HEK293 (cell line): Measurements from ENCODE around the gene WDR12.
"Not testable (repeated sequence)": the region's sequence is repeated elsewhere in the genome, so short reads cannot be mapped to it uniquely, and the experiment has no call there.

ENCODE experiments used
- CTCF ChIA-PET: fragments of 350-600 bp; formaldehyde crosslinking; extraction: SDS; loops from one replicate; lab custom pipeline; 2021; ENCODE audit warnings: antibody characterized with exemption; lab: Yijun Ruan, JAX
- POLR2A ChIA-PET: fragments of 300-600 bp; formaldehyde crosslinking; extraction: SDS; loops from one replicate; lab custom pipeline; 2020; ENCODE audit warnings: antibody characterized with exemption, inconsistent platforms; lab: Yijun Ruan, JAX
- H3K27ac ChIP-seq: fragments of 200-500 bp; sonication (Bioruptor generic); 2 replicates; pipeline ENCODE4 v1.5.1; 2014; ENCODE audit warnings: low read depth, low read length, control low read depth, inconsistent platforms; ENCODE audit errors: extremely low read depth
- H3K36me3 ChIP-seq, 2 experiments: fragments of 200-500 bp in 1 of 2; sonication (Bioruptor generic) in 1 of 2; 1 replicate in 1 of 2; 2 replicates in 1 of 2; pipeline ENCODE4 v1.5.1; 2014 to 2017; ENCODE audit warnings: inconsistent platforms in 2 of 2, low read length in 2 of 2; ENCODE audit not compliant: control insufficient read depth in 2 of 2, insufficient read depth in 1 of 2
- H3K4me1 ChIP-seq: fragments of 200-500 bp; sonication (Bioruptor generic); 2 replicates; pipeline ENCODE4 v1.5.1; 2014; ENCODE audit warnings: mild to moderate bottlenecking, low read length, inconsistent platforms; ENCODE audit not compliant: control insufficient read depth, insufficient read depth
- H3K4me3 ChIP-seq: 2 replicates; pipeline ENCODE4 v1.5.1; 2011; ENCODE audit warnings: low read depth, mild to moderate bottlenecking, control low read depth, low read length, moderate library complexity
- H3K9me3 ChIP-seq: fragments of 200-500 bp; sonication (Bioruptor generic); 2 replicates; pipeline ENCODE4 v1.5.1; 2014; ENCODE audit warnings: low read depth, low read length, inconsistent platforms; ENCODE audit not compliant: control insufficient read depth, insufficient read depth
- SCRT1 ChIP-seq: fragments of 450-650 bp; formaldehyde crosslinking; IDR thresholded peaks from 2 replicates; pipeline ENCODE4 v1.5.1; 2016; ENCODE audit warnings: missing biosample characterization, missing genetic modification characterization, borderline replicate concordance
- TRIM28 ChIP-seq: IDR thresholded peaks from 2 replicates; pipeline ENCODE4 v1.6.1; 2011; ENCODE audit warnings: low read length, control low read depth, borderline replicate concordance
- YY1 ChIP-seq: fragments of 450-650 bp; formaldehyde crosslinking; IDR thresholded peaks from 2 replicates; pipeline ENCODE4 v1.5.1; 2018; ENCODE audit warnings: missing biosample characterization, missing genetic modification characterization
- ZBTB17 ChIP-seq: fragments of 450-650 bp; formaldehyde crosslinking; IDR thresholded peaks from 2 replicates; pipeline ENCODE4 v1.5.1; 2016; ENCODE audit warnings: missing biosample characterization, missing genetic modification characterization
- ZBTB8A ChIP-seq: fragments of 450-650 bp; formaldehyde crosslinking; IDR thresholded peaks from 2 replicates; pipeline ENCODE4 v1.5.1; 2016; ENCODE audit warnings: missing biosample characterization, missing genetic modification characterization
- ZNF133 ChIP-seq: fragments of 450-650 bp; formaldehyde crosslinking; IDR thresholded peaks from 2 replicates; pipeline ENCODE4 v1.5.1; 2016; ENCODE audit warnings: missing biosample characterization, missing genetic modification characterization
- ZNF146 ChIP-seq: fragments of 450-650 bp; formaldehyde crosslinking; IDR thresholded peaks from 2 replicates; pipeline ENCODE4 v1.5.1; 2016; ENCODE audit warnings: missing biosample characterization, missing genetic modification characterization
- ZNF16 ChIP-seq: fragments of 450-650 bp; formaldehyde crosslinking; IDR thresholded peaks from 2 replicates; pipeline ENCODE4 v1.5.1; 2016; ENCODE audit warnings: low read depth, missing biosample characterization, missing genetic modification characterization
- ZNF211 ChIP-seq: fragments of 450-650 bp; formaldehyde crosslinking; IDR thresholded peaks from 2 replicates; pipeline ENCODE4 v1.5.1; 2016; ENCODE audit warnings: low read depth, missing biosample characterization, missing genetic modification characterization
- ZNF354C ChIP-seq: fragments of 450-650 bp; formaldehyde crosslinking; IDR thresholded peaks from 2 replicates; pipeline ENCODE4 v1.5.1; 2016; ENCODE audit warnings: missing biosample characterization, missing genetic modification characterization, low read depth, borderline replicate concordance
- ZNF510 ChIP-seq: fragments of 450-650 bp; formaldehyde crosslinking; IDR thresholded peaks from 2 replicates; pipeline ENCODE4 v1.5.1; 2018; ENCODE audit warnings: mild to moderate bottlenecking, missing genetic modification characterization, missing biosample characterization; ENCODE audit not compliant: insufficient replicate concordance
- ZNF514 ChIP-seq: fragments of 450-650 bp; formaldehyde crosslinking; IDR thresholded peaks from 2 replicates; pipeline ENCODE4 v1.5.1; 2016; ENCODE audit warnings: missing biosample characterization, missing genetic modification characterization
- ZNF521 ChIP-seq: fragments of 450-650 bp; formaldehyde crosslinking; IDR thresholded peaks from 2 replicates; pipeline ENCODE4 v1.5.1; 2017; ENCODE audit warnings: missing biosample characterization, mild to moderate bottlenecking, missing genetic modification characterization
- ZNF596 ChIP-seq: fragments of 450-650 bp; IDR thresholded peaks from 2 replicates; pipeline ENCODE4 v1.5.0; 2018; ENCODE audit warnings: missing biosample characterization, mild to moderate bottlenecking, missing genetic modification characterization, moderate library complexity
- ZNF677 ChIP-seq: fragments of 450-650 bp; IDR thresholded peaks from 2 replicates; pipeline ENCODE4 v1.5.0; 2018; ENCODE audit warnings: missing biosample characterization, mild to moderate bottlenecking, missing genetic modification characterization, moderate library complexity
- ZNF747 ChIP-seq: fragments of 450-650 bp; formaldehyde crosslinking; IDR thresholded peaks from 2 replicates; pipeline ENCODE4 v1.5.1; 2016; ENCODE audit warnings: missing biosample characterization, missing genetic modification characterization
- ZNF837 ChIP-seq: fragments of 450-650 bp; formaldehyde crosslinking; IDR thresholded peaks from 2 replicates; pipeline ENCODE4 v1.5.1; 2016; ENCODE audit warnings: missing biosample characterization, missing genetic modification characterization
- TF ChIP-seq, protein P1 (sequence below): fragments of 450-650 bp; formaldehyde crosslinking; IDR thresholded peaks from 2 replicates; pipeline ENCODE4 v1.5.0; 2017; ENCODE audit warnings: missing biosample characterization, missing genetic modification characterization, borderline replicate concordance
- TF ChIP-seq, protein P2 (sequence below): fragments of 450-650 bp; formaldehyde crosslinking; IDR thresholded peaks from 2 replicates; pipeline ENCODE4 v1.5.1; 2016; ENCODE audit warnings: missing biosample characterization, missing genetic modification characterization
- TF ChIP-seq, protein P3 (sequence below): fragments of 450-650 bp; formaldehyde crosslinking; IDR thresholded peaks from 2 replicates; pipeline ENCODE4 v1.5.1; 2016; ENCODE audit warnings: missing biosample characterization, missing genetic modification characterization, low read depth
- TF ChIP-seq, protein P4 (sequence below): fragments of 450-650 bp; formaldehyde crosslinking; IDR thresholded peaks from 2 replicates; pipeline ENCODE4 v1.5.1; 2016; ENCODE audit warnings: missing biosample characterization, missing genetic modification characterization

WDR12 gene

DNA sequence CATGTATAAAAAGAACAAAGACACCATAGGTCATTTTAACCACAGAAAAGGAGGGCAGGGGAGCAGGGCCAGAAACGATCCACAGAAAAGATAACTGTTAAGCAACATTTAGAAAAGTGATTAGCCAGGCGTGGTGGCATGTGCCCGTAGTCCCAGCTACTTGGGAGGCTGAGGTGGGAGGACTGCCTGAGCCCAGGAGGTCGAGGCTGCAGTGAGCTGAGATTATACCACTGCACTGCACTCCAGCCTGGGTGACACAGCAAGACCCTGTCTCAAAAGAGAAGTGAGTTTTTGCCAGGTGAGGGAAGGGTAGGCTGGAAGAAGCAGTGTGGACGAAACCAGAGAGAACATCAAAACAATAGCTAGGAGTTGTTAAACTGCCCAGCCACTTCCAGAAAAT lies 3.3 kb downstream of the WDR12 start:
- H3K4me3 ChIP-seq = no peak overlapping the region
- H3K27ac ChIP-seq = no peak overlapping the region
- TF ChIP-seq ZNF133 (tag by site-specific recombination) = no peak
- no peak for TF ChIP-seq ZNF677 (tag by site-specific recombination)
- TF ChIP-seq ZNF837 (tag by site-specific recombination) = no peak
- no peak for TF ChIP-seq ZNF354C (tag by site-specific recombination)
- TF ChIP-seq, protein P1, sequence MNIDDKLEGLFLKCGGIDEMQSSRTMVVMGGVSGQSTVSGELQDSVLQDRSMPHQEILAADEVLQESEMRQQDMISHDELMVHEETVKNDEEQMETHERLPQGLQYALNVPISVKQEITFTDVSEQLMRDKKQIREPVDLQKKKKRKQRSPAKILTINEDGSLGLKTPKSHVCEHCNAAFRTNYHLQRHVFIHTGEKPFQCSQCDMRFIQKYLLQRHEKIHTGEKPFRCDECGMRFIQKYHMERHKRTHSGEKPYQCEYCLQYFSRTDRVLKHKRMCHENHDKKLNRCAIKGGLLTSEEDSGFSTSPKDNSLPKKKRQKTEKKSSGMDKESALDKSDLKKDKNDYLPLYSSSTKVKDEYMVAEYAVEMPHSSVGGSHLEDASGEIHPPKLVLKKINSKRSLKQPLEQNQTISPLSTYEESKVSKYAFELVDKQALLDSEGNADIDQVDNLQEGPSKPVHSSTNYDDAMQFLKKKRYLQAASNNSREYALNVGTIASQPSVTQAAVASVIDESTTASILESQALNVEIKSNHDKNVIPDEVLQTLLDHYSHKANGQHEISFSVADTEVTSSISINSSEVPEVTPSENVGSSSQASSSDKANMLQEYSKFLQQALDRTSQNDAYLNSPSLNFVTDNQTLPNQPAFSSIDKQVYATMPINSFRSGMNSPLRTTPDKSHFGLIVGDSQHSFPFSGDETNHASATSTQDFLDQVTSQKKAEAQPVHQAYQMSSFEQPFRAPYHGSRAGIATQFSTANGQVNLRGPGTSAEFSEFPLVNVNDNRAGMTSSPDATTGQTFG = no peak
- POLR2A ChIA-PET = no interaction called here
- H3K4me1 ChIP-seq = peaks cover 2% of the 10 kb centered on the region; the same call in 1 of the 2 replicates
- CTCF ChIA-PET = no interaction called here
- peaks cover 20 to 26% of the 10 kb centered on the region in 2 experiments for H3K36me3 ChIP-seq
- no peaks in the 10 kb centered on the region for H3K9me3 ChIP-seq

DNA sequence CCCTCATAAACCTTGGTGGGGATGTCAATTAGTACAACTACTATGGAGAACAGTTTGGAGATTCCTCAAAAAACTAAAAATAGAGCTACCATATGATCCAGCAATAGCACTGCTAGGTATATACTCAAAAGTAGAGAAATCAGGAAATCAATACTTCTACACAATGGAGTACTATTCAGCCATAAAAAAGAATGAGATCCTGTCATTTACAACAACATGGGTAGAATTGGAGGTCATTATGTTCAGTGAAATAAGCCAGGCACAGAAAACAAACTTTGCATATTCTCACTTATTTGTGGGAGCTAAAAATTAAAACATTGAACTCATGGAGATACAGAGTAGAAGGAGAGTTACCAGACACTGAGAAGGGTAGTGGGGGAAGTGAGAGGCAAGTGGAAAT lies 6.0 kb downstream of the WDR12 start:
- H3K27ac ChIP-seq, H3K4me3 ChIP-seq, CTCF ChIA-PET, POLR2A ChIA-PET, H3K9me3 ChIP-seq, H3K4me1 ChIP-seq: not testable (repeated sequence)
- TF ChIP-seq ZNF133 (tag by site-specific recombination) = peak; percentile 91
- TF ChIP-seq ZNF146 = peak; percentile 76
- H3K36me3 ChIP-seq = peaks cover 24 to 37% of the 10 kb centered on the region in 2 experiments

DNA sequence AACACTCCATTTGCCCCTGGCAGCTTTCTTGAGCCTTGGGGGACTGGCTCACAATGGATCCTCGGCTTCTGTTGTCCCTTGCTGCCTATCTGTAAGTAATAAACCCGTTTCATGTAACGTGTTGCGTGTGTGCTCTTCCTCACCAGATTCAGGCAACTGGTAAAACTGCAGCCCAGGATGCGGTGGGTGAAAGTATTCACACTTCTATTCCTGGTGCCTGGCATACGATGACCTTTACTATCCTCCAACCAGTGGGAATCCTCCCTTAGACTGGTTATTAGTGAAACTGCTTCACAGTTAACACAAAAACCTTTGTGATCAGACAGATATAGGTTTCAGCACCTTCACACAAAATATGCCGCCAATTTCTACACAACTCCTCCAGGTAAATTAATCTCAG lies 26.3 kb downstream of the WDR12 start:
- CTCF ChIA-PET = no interaction called here
- H3K36me3 ChIP-seq = peaks cover 44 to 73% of the 10 kb centered on the region in 2 experiments; a peak in 2 of 3 replicates

DNA sequence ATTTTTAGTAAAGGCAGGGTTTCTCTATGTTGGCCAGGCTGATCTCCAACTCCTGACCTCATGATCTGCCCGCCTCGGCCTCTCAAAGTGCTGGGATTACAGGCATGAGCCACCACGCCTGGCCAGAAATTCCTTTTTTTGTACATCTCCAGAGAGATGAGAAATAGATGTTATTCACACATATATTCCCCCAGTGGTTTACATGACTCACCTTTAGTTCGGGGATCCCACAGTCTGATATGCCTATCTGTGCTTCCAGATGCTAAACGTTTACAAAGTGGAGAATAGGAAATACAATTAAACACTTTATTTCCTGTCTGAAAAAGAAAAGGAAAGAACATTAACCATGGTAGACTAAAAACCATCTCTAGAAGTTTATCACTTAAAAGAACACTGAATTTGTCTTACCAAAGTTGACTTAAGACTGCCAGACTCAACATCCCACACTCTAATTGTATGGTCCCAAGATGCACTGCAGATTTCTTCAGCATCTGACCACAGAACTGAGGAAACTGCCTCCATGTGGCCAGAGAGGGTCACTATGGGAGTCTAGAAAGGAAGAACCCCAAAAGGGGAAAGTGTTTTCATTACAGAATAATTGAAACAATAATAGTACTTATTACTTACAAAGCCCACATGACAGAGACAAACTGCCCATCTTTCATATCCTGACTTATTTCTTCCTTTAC lies 27.3 kb downstream of the WDR12 start:
- Histone ChIP-seq H3K27ac (no peak overlapping the region), H3K4me3 (no peak overlapping the region), H3K4me1 (no peaks in the 10 kb centered on the region), H3K36me3 (peaks cover 46 to 71% of the 10 kb centered on the region in 2 experiments; a peak in 2 of 3 replicates), H3K9me3 (no peaks in the 10 kb centered on the region)
- ChIA-PET POLR2A (no interaction called here), CTCF (interaction anchor here (0.6 kb wide), 1 partner anchor 83 kb away, joined by 3 read pairs; no protein-coding TSS in a partner anchor)
- TF ChIP-seq SCRT1 (tag by site-specific recombination) (no peak), ZNF596 (tag by site-specific recombination) (no peak), ZBTB8A (tag by site-specific recombination) (no peak), ZNF211 (tag by site-specific recombination) (no peak), ZNF510 (tag by site-specific recombination) (no peak), TRIM28 (no peak), ZNF521 (tag by site-specific recombination) (no peak), ZNF16 (tag by site-specific recombination) (no peak), ZNF747 (tag by site-specific recombination) (no peak), ZNF514 (tag by site-specific recombination) (no peak)
- TF ChIP-seq, protein P2, sequence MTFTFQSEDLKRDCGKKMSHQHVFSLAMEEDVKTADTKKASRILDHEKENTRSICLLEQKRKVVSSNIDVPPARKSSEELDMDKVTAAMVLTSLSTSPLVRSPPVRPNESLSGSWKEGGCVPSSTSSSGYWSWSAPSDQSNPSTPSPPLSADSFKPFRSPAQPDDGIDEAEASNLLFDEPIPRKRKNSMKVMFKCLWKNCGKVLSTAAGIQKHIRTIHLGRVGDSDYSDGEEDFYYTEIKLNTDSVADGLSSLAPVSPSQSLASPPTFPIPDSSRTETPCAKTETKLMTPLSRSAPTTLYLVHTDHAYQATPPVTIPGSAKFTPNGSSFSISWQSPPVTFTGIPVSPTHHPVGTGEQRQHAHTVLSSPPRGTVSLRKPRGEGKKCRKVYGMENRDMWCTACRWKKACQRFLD (tag by site-specific recombination) = no peak

More for the DNA sequence above, 26.3 kb downstream of the WDR12 start:
- no peak overlapping the region for H3K4me3 ChIP-seq
- H3K27ac ChIP-seq = no peak overlapping the region
- POLR2A ChIA-PET = no interaction called here
- H3K9me3 ChIP-seq = no peaks in the 10 kb centered on the region
- no peaks in the 10 kb centered on the region for H3K4me1 ChIP-seq
- TF ChIP-seq YY1 (tag by site-specific recombination) = no peak
- TF ChIP-seq, protein P3, sequence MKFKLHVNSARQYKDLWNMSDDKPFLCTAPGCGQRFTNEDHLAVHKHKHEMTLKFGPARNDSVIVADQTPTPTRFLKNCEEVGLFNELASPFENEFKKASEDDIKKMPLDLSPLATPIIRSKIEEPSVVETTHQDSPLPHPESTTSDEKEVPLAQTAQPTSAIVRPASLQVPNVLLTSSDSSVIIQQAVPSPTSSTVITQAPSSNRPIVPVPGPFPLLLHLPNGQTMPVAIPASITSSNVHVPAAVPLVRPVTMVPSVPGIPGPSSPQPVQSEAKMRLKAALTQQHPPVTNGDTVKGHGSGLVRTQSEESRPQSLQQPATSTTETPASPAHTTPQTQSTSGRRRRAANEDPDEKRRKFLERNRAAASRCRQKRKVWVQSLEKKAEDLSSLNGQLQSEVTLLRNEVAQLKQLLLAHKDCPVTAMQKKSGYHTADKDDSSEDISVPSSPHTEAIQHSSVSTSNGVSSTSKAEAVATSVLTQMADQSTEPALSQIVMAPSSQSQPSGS = no peak
- TF ChIP-seq, protein P4, sequence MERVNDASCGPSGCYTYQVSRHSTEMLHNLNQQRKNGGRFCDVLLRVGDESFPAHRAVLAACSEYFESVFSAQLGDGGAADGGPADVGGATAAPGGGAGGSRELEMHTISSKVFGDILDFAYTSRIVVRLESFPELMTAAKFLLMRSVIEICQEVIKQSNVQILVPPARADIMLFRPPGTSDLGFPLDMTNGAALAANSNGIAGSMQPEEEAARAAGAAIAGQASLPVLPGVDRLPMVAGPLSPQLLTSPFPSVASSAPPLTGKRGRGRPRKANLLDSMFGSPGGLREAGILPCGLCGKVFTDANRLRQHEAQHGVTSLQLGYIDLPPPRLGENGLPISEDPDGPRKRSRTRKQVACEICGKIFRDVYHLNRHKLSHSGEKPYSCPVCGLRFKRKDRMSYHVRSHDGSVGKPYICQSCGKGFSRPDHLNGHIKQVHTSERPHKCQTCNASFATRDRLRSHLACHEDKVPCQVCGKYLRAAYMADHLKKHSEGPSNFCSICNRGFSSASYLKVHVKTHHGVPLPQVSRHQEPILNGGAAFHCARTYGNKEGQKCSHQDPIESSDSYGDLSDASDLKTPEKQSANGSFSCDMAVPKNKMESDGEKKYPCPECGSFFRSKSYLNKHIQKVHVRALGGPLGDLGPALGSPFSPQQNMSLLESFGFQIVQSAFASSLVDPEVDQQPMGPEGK = no peak
- no peak for TF ChIP-seq ZBTB17 (tag by site-specific recombination)
